ENCODE measurements around the gene MAP4K3. TPM values are rescaled to one million over a fixed set of nuclear protein-coding genes. Genes with fewer than 3 reads are reported as not detected.

The MAP4K3 gene
- 126 TPM for total RNA-seq

GRCh38 chr2:39436592-39437521 lies at the start of gene MAP4K3:
Gene MAP4K3 (minus strand): TSS chr2:39437285. CDS start chr2:39436987, 298 bp downstream.

GRCh38 chr2:39243469-39244123 lies 193.5 kb downstream of the MAP4K3 start, which contains the start of gene CDKL4:
Gene CDKL4 (minus strand): TSS chr2:39243970.

Other genes with a start within 250 kb of the MAP4K3 start
- 4.1 TPM for gene CDKL4, start 193.3 kb downstream of the MAP4K3 start, total RNA-seq
- gene TMEM178A, start 228.6 kb upstream of the MAP4K3 start, total RNA-seq, result 19.2 TPM

Measured in camera-type eye (tissue), 1 donor.